Hepatocyte (in vitro differentiated cells): ENCODE measurements around the gene APEX1. TPM values are rescaled to one million over a fixed set of nuclear protein-coding genes. Genes with fewer than 3 reads are reported as not detected.

Experiments used
- DNase-seq: peaks from one replicate; pipeline ENCODE4 v3.0.0-alpha.2; 2016; ENCODE audit warnings: low spot score
- H2AFZ ChIP-seq: fragments of 200-600 bp; sonication (generic); 2 replicates; pipeline ENCODE4 v1.6.0; 2016; ENCODE audit warnings: antibody characterized with exemption, mild to moderate bottlenecking
- H3K27ac ChIP-seq: fragments of 200-600 bp; sonication (generic); 2 replicates; pipeline ENCODE4 v1.5.1; 2016; ENCODE audit warnings: mild to moderate bottlenecking
- H3K27me3 ChIP-seq: fragments of 200-600 bp; sonication (generic); 2 replicates; pipeline ENCODE4 v1.6.1; 2016
- H3K36me3 ChIP-seq: fragments of 200-600 bp; sonication (generic); replicated peaks from 2 replicates; pipeline ENCODE4 v1.5.1; 2016; ENCODE audit warnings: low read depth; ENCODE audit not compliant: insufficient read depth
- H3K4me1 ChIP-seq: fragments of 200-600 bp; sonication (generic); 2 replicates; pipeline ENCODE4 v1.5.1; 2016; ENCODE audit warnings: mild to moderate bottlenecking, moderate library complexity; ENCODE audit not compliant: insufficient read depth
- H3K4me2 ChIP-seq: fragments of 200-600 bp; sonication (generic); 2 replicates; pipeline ENCODE4 v1.6.0; 2016
- H3K4me3 ChIP-seq: fragments of 200-600 bp; sonication (generic); 2 replicates; pipeline ENCODE4 v1.5.1; 2016; ENCODE audit warnings: mild to moderate bottlenecking
- H3K79me2 ChIP-seq: fragments of 200-600 bp; sonication (generic); 2 replicates; pipeline ENCODE4 v1.6.0; 2017; ENCODE audit warnings: mild to moderate bottlenecking
- H3K9me2 ChIP-seq: fragments of 200-600 bp; sonication (generic); replicated peaks from 2 replicates; pipeline ENCODE4 v1.6.0; 2017; ENCODE audit warnings: mild to moderate bottlenecking; ENCODE audit not compliant: insufficient read depth
- H3K9me3 ChIP-seq: fragments of 200-600 bp; sonication (generic); 2 replicates; pipeline ENCODE4 v1.5.1; 2016; ENCODE audit warnings: low read depth, mild to moderate bottlenecking
- H4K20me1 ChIP-seq: fragments of 200-600 bp; sonication (generic); 2 replicates; pipeline ENCODE4 v1.6.0; 2016; ENCODE audit warnings: mild to moderate bottlenecking; ENCODE audit not compliant: insufficient read depth, poor library complexity, severe bottlenecking
- CTCF ChIP-seq: fragments of 200-600 bp; sonication (generic); IDR thresholded peaks from 2 replicates; pipeline ENCODE4 v1.5.1; 2016; ENCODE audit warnings: antibody characterized with exemption, mild to moderate bottlenecking; ENCODE audit not compliant: poor library complexity
- EZH2 ChIP-seq: fragments of 200-600 bp; sonication (generic); IDR thresholded peaks from 2 replicates; pipeline ENCODE4 v1.6.1; 2016; ENCODE audit warnings: antibody characterized with exemption, mild to moderate bottlenecking, borderline replicate concordance
- EZH2phosphoT487 ChIP-seq: fragments of 200-600 bp; sonication (generic); IDR thresholded peaks from one replicate; pipeline ENCODE4 v1.6.1; 2018; ENCODE audit warnings: antibody characterized with exemption, mild to moderate bottlenecking, low read depth, moderate library complexity; ENCODE audit not compliant: unreplicated experiment, severe bottlenecking
- WGBS: methylation state at CpG from one replicate; pipeline ENCODE4 v1.1.6; 2016; ENCODE audit warnings: low lambda C conversion rate; ENCODE audit errors: missing lambda C conversion rate; 5-methylcytosine and 5-hydroxymethylcytosine counted together
- polyA plus RNA-seq: library from polyadenylated mRNA; unstranded; fragments of >200 nt; fragmentation: Nextera tagmentation; extraction: Ambion mirVana; gene quantifications from 2 replicates; pipeline ENCODE4 v1.2.1, GENCODE V29; 2016
- total RNA-seq: library from RNA; depleted of rRNA; stranded (reverse); fragments of >200 nt; gene quantifications from 2 replicates; pipeline ENCODE4 v1.2.3, GENCODE V29; 2014

APEX1 gene
- total and polyA plus RNA-seq, 2 experiments from 2014 or later, result 56.5 to 147 TPM

- H3K9me2 ChIP-seq, result no peaks in the 10 kb centered on the region
- H3K36me3 ChIP-seq, result no peaks in the 10 kb centered on the region
- H3K27ac ChIP-seq, result no peak overlapping the region
- H3K79me2 ChIP-seq, result no peaks in the 10 kb centered on the region
- no peak overlapping the region for H2AFZ ChIP-seq
- H3K9me3 ChIP-seq, result no peaks in the 10 kb centered on the region
- no peaks in the 10 kb centered on the region for H3K27me3 ChIP-seq
- no peaks in the 10 kb centered on the region for H4K20me1 ChIP-seq
- TF ChIP-seq EZH2 (no peak), EZH2phosphoT487 (no peak), CTCF (no peak)
- no peaks in the 10 kb centered on the region for H3K4me1 ChIP-seq
- no peak for DNase-seq
- no peak overlapping the region for H3K4me2 ChIP-seq
- no peak overlapping the region for H3K4me3 ChIP-seq
- 90% methylated on average over 4 of the region's 4 CpGs for WGBS
Observed at GRCh38 chr14:20436363-20436755, 18.7 kb upstream of the APEX1 start.

GRCh38 chr14:20438664-20439063, 16.4 kb upstream of the APEX1 start:
- Histone ChIP-seq H3K9me2 (no peaks in the 10 kb centered on the region), H3K4me3 (no peak overlapping the region), H2AFZ (no peak overlapping the region), H3K79me2 (no peaks in the 10 kb centered on the region), H4K20me1 (no peaks in the 10 kb centered on the region), H3K4me1 (peaks cover under 1% of the 10 kb centered on the region), H3K27ac (no peak overlapping the region), H3K36me3 (no peaks in the 10 kb centered on the region), H3K9me3 (no peaks in the 10 kb centered on the region), H3K4me2 (no peak overlapping the region), H3K27me3 (no peaks in the 10 kb centered on the region)
- no peak for TF ChIP-seq EZH2phosphoT487
- TF ChIP-seq EZH2, result no peak
- TF ChIP-seq CTCF, result no peak
- 96% methylated on average over 7 of the region's 7 CpGs for WGBS
- DNase-seq, result no peak

GRCh38 chr14:20440465-20440864, 14.6 kb upstream of the APEX1 start:
- Histone ChIP-seq H3K4me2 (no peak overlapping the region), H3K36me3 (no peaks in the 10 kb centered on the region), H3K27ac (no peak overlapping the region), H3K9me2 (no peaks in the 10 kb centered on the region), H3K4me1 (peaks cover 4% of the 10 kb centered on the region), H3K9me3 (no peaks in the 10 kb centered on the region), H4K20me1 (no peaks in the 10 kb centered on the region), H3K4me3 (no peak overlapping the region), H3K27me3 (no peaks in the 10 kb centered on the region), H3K79me2 (no peaks in the 10 kb centered on the region), H2AFZ (no peak overlapping the region)
- TF ChIP-seq EZH2phosphoT487 (no peak), CTCF (no peak), EZH2 (no peak)
- DNase-seq, result no peak
- 84% methylated on average over 5 of the region's 5 CpGs for WGBS

GRCh38 chr14:20440882-20441281, 14.1 kb upstream of the APEX1 start:
- Histone ChIP-seq H3K9me3 (no peaks in the 10 kb centered on the region), H3K27me3 (no peaks in the 10 kb centered on the region), H3K27ac (no peak overlapping the region), H2AFZ (no peak overlapping the region), H3K4me3 (no peak overlapping the region), H4K20me1 (no peaks in the 10 kb centered on the region), H3K4me2 (no peak overlapping the region), H3K9me2 (no peaks in the 10 kb centered on the region), H3K79me2 (no peaks in the 10 kb centered on the region), H3K4me1 (peaks cover 4% of the 10 kb centered on the region), H3K36me3 (no peaks in the 10 kb centered on the region)
- TF ChIP-seq CTCF, result no peak
- TF ChIP-seq EZH2, result no peak
- TF ChIP-seq EZH2phosphoT487, result no peak
- no peak for DNase-seq
- 75% methylated on average over 5 of the region's 5 CpGs for WGBS
